ENCODE data around the gene CMTM2. TPM values are rescaled to one million over a fixed set of nuclear protein-coding genes. Genes with fewer than 3 reads are reported as not detected.
"Not testable (repeated sequence)": the region's sequence is repeated elsewhere in the genome, so short reads cannot be mapped to it uniquely, and the experiment has no call there.

The CMTM2 gene
- total RNA-seq, 1 experiment from 2014 or later, result not detected

DNA sequence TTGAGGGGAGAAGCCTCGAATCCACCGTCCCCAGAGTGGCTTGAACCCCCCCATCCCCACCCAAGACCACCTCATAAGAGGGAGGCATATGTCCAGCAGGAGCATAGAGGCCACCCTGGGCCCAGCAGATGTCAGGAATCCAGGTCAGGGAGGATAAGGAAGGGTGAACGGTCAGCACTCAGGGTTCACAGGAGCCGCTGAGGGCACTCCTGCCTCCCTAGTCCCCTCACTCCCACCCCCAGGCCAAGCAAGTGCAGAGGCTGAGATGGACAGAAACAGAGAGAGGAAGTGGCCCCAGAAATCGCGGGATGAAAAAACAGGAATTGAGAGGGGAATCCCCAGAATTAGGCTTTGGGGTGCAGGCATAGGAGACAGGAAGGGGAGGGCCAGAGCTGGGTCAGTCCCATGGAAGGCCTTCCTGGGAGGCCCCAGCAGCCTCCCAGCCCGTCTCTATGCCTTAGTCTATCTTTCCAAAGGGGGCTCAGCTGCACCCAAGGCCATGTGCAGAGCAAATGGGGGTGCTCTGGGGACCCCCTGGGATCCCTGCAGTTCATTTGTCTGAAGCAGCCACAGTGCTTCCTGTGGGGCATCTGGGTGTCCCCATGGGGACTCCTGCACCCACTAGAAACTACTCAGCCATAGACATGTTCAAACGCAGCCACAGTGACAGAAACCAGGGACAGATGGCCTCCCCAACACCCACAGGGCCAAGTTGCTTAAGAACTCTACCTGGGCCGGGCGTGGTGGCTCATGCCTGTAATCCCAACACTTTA, 26.9 kb downstream of the CMTM2 start:
- no peak for DNase-seq (ENCODE audit: low spot score)

DNA sequence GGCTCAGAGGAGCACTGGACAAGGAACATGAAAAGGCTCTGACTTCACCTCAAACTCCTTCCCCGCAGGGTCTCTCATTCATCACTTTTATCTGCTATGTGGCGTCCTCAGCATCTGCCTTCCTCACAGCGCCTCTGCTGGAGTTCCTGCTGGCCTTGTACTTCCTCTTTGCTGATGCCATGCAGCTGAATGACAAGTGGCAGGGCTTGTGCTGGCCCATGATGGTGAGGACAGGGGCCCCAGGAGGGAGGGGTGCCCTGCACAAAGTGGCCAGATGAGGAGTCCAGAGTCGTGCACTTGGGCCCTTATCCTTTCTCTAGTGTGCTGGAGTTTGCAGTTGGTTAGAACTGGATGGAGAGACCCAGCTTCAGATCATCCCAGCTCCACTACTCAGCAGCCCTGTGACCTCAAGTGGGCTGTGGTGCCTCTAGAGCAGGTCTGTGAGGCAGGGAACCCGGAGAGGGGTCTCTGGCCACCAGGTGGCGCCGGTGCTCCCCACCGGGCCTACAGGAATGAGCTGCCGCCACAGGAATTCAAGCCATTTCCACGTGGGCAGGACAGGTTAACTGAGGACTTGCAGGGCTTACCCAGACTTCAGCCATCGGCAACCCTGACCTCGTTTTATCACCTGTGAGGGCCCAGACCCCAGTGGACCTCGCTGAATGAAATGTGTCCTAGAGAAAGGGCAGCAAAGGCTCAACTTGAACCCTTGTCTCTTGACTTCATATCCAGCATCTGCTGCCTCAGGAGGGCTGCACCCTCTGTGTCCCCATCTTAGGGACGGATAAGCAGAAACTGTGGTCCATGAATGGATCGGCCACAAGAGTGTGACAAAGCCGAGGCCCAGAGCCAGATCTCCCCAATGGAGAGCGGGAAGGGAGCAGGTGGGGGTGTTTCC, 29.2 kb downstream of the CMTM2 start:
- peak; percentile 93 for DNase-seq (ENCODE audit: low spot score)

DNA sequence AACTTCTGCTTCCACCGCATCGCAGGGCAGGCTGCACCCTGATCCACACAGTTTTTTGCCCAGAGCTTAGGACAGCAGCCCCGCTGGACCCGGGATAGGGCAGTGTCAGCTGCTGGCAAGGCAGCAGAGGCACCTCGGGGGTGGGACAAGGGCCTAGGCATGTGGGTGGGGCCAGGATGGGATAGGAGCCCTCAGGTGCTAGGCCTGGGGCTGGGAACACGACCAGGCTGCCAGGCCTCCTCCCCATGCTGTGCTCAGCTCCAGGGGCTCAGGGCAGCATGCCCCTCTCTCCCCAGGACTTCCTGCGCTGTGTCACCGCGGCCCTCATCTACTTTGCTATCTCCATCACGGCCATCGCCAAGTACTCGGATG, 29.9 kb downstream of the CMTM2 start:
- DNase-seq (ENCODE audit: low spot score), result no peak

DNA sequence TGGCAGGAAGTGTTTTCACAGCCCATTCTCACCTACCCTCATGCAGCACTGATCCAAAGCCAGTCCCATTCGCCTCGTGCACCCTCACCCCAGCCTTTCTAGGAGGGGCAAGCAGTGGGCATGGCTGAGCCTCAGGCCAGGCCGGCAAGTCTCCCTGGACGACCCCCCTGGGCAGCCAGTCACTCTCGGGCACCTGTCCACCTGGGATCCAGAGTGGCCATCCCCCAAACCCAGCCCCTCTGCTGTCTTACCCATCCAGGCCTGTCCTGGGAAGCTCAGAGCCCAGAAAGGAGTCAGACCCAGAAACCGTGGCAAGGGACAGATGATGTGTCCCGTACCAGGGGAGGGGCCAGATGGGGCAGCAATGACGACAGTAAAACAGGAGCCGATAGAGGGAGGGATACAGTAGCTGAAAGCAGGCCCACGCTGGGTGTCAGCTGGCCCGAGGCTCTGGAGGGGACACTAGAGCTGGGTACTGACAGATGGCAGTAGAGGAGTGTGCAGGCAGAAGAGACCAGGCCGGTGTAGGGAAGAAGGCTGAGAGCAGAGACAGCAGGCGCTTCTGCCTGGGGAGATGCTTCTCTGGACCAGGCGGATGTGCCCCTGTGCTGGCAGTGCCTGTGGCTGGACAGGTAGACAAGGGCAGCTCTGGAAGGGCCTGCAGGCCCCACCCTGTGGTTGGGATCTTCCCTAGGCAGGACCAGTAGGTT, 31.0 kb downstream of the CMTM2 start:
- no peak for DNase-seq (ENCODE audit: low spot score)

DNA sequence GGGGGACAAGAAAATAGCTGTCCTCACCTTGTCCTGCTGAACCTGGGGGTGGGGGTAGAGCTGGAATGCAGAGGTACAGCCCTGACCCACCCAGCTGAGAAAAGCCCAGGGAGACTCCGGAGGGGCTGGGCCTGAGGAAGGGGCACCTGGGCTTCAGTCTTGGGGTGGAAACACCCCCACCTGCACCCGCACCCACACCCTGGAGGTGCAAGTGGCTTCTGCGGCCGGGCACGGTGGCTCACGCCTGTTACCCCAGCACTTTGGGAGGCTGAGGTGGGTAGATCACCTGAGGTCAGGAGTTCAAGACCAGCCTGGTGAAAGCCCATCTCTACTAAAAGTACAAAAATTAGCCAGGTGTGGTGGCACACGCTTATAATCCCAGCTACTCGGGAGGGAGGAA, 32.6 kb downstream of the CMTM2 start:
- not testable (repeated sequence) for DNase-seq (ENCODE audit: low spot score)

DNA sequence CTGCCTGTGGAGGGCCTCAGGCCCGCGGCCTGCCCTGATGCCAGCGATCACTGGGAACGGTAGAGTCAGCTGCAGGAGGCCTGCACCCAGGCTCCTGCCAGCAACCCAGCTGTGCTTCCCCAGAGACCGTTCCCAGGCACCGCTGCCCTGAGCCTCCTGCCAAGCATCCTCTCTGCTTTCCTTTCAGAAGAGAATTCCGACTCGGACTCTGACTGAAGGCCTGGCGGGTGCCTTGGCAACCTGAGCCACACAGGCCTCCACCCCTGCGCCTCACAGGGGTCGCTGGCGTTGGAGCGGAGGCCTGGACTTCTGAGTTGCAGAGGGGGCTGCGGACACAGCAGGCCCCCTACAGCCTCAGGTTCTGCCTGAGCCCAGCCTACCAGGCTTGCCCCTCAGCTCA, 33.2 kb downstream of the CMTM2 start:
- no peak for DNase-seq (ENCODE audit: low spot score)

DNA sequence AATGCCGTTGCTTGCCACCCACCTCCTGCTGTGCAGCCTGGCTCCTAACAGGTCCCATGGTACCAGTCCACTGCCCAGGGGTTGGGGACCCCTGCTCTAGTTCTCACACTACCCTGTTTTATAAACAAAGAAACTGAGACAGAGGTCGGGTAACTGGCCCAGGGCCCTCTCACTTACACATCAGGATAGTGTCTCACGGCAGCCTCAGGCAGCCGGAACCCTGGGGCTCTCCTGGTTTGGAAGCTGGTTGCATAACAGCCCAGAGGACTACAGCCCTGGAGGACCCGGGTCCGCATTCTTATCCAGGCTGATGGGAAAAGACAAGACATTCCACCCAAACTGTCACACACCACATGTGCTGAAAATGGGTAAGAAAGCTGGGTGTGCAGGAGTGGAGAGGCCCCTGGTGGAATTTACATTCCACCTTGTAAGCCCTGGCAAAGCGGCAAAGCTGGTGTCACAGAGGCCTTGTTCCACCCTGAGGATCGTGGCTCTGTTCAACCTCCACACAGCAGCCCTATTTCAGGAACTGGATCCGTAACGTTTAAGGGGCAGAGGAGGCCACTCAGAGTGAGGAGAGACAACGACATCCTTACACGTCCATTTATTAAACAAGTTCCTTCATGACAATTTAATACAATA, 35.0 kb downstream of the CMTM2 start:
- DNase-seq (ENCODE audit: low spot score), result no peak

DNA sequence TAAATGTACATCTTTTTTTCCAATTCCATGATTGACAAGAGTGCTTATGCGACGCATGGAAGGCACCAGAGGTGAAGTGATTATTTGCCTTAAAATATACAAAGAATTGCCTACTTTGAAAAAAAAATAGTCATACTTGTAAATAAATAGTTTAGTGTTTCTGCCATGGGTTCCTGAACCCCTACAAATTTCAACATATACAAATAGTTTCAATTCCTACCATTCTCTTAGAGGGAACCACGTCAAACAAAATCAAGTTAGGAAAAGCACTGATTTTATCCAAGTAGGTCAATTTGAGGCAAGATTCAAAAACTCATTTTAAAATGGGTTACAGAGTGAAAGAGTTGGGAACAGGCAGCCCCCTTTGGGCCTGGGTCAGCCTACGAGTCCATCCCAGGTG, 36.9 kb downstream of the CMTM2 start:
- DNase-seq (ENCODE audit: low spot score), result no peak

DNA sequence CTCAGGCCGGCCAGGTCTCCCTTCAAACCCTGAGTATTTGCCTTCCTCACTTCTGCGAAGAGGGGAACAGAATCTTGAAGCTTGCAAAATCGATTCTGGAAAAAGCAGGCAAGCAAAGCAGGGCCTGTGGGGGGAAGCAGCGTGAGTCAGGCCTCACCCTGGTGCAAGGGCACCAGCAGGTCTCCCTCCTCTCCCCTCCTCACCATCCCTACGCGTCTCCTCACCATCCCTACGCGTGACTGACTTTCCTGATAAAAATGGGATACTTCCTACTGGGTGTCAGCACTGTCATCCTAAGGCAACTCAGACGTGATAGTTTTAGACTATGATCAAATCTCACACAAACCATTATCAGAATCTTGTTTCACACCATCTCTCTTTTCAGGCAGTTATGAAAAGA, 37.3 kb downstream of the CMTM2 start:
- DNase-seq (ENCODE audit: low spot score), result no peak

DNA sequence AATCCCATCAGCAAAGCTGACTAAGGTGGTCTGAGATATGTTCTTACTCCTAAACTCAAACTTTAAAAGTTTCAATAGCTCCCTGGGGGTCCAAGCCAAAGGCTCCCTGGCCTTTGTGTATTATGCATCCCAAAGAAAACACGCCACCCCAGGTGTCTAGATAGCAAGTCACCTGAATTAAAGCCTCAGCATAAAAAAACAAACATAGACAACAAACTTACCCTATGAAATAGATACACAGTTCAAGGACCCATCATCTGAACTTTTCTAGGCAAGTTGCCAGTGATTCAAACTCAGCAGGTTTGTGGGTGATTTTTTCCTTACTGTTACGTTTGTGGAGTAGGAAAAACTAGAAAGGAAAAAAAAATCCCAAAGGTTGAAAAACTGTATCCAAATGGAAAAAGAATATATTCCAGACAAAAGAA, 37.8 kb downstream of the CMTM2 start:
- DNase-seq (ENCODE audit: low spot score), result no peak

DNA sequence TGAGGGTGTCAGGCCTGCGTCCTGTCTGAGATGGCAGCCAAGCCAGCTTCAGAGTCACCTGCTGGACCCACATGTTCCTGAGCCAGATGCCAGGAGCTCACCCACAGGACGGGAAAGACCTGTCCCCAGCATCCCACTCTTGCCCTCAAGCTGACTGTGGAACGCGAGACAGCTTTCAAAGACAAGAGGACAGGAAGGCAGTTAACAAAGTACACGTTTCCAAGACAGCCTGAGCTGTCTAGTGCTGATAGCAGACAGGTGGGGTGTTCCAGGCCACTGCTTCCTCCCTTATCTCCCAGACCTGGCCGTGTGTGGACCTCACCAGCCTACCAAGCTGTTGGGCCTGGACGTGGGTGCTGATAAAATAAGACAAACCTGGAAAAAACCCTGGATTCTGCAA, 38.5 kb downstream of the CMTM2 start:
- DNase-seq (ENCODE audit: low spot score), result no peak

DNA sequence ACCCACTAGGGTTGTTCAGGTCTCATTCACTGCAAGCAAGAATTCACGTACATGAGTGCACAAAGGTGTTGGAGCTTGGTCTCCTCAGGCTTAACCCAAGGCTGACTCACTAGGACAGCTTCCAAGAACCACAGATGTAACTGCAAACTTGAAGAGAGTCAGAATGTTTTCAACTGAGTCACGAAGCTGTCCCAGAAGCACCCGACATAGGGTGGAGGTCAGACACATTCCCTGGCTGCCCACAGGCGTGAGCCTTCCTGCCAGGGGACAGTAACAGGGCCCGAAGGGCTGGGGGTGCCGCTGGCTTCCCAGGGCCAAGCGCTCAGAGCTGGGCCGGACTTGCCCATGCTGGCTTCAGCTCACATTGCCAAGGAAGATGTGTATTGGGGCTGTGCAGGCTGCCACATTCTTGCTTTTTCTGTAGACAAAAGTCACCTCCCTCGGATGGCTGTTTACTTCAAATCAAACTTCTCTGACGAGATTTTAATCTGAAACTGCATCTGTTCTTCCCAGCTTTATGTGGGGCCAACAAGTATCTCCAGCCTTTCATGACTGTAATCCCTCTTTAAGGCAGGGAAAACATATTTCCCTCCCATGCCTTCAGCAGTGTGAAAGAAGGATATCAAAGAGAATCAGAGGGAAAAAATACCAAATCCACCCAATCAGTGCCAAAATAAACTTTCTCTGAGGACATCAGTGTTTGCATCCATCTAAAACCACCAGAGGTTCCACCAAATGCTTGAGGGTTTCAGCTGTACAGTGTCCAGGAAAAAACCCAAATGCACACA, 39.5 kb downstream of the CMTM2 start:
- no peak for DNase-seq (ENCODE audit: low spot score)

DNA sequence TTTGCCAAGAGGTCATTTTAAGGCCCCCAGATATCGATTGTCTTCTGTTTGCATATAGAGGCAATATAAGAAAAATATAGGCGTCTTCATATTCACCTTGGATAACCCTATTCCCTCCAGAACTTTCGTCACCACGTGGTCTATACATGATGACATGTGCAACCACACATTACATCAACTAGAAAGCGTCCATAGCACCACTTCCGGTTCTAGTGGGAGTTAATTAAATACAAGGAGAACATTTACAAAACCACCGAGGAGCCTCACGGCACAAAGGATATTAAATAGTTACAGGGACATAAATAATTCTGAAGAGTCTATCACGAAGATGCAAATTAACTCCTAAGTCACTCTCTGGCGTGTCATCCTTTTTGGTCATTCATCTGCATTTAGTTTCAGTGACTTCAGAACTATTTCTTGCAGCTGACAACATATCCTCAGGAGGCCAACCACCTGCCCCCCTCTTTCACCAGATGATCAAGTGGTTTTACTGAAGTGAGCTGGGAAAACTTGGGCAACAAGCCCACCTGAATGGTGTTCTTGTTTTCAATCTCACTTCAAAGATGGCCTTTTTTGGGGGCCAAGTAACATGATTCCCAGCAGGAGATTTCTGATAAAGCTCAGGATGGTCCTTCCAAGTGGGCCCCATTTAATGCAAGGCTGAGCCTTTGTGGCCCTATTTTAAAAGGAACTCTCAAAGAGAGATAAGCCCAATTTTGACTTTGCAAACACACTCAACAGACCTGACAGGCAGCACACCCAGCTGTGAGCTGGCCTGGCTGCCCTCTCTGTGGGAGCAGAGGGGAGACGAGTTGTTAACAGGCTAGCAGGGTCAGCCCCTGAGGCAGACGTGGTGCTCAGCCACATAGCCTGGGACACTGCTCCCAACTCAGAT, 40.5 kb downstream of the CMTM2 start:
- DNase-seq (ENCODE audit: low spot score), result no peak

DNA sequence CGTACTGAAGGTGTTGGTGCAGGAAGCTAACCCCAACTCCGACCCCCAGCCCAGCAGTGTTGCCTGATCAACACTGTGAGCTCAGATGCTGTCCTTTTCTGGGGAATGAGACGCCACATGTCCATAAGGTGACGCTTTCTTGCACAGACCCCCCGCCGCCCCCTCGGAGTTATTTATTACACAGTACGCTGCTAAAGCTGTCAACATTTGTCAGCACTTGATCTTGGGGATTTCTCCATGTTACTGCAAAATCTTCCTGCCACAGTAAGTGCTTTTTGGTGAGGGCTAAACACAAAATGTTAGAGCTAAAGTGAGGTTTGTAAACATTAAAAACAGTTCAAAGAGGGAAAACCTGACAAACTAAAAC, 41.1 kb downstream of the CMTM2 start:
- no peak for DNase-seq (ENCODE audit: low spot score)

DNA sequence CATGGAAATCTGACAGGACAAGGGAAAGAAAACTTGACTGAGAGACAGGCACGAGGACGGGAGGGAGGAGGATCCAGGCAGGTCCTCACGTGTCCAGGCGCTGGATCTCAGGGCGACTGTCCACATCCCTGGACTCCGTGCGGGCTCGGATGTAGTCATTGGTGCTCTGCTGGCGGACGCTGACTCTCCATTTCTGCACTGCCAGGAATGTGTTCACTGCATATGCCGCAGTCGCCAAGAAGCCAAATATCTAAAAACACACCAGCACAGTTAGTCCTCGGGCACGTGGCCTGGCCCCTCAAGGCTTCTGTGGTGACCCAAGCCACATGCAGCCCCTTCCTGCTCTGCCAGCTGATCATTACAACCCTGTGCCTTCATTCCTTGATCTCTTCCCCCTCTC, 42.7 kb downstream of the CMTM2 start:
- no peak for DNase-seq (ENCODE audit: low spot score)

DNA sequence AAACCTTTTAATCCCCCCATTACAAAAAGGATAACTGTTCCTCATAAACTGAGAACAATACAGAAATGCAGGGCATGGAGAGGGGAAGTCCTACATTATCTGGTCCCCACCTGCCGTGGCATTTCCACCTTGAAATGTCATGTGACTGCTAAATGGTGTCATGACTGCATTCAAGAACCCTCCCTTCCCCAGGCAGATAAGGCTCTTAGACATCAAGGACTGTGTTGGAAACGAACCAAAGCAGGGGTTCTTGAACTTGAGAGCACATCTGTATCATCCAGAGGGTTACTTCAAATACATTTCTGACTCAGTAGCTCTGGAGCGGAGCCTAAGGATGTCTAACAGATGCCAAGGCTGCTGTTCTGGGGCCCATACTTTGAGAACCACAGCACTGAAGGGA, 43.6 kb downstream of the CMTM2 start:
- DNase-seq (ENCODE audit: low spot score), result no peak

DNA sequence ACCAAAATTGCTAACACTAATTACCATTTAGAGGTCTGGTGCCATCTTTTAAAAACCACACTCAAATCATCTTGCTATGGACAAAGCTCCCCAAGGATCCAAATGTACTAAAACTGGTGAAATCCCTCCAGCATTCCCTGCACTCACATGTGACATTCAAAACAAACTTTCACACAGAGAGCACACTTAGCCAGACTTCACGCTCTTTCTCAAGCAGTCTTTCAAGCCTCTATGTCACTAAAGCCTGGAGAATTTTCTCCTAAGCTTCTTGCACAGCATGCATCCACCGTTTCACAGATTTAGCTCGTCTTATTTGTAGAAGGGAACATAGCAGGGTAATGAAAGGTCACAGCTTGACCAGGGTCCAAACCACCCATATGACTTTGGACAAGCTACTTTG, 44.5 kb downstream of the CMTM2 start:
- no peak for DNase-seq (ENCODE audit: low spot score)

DNA sequence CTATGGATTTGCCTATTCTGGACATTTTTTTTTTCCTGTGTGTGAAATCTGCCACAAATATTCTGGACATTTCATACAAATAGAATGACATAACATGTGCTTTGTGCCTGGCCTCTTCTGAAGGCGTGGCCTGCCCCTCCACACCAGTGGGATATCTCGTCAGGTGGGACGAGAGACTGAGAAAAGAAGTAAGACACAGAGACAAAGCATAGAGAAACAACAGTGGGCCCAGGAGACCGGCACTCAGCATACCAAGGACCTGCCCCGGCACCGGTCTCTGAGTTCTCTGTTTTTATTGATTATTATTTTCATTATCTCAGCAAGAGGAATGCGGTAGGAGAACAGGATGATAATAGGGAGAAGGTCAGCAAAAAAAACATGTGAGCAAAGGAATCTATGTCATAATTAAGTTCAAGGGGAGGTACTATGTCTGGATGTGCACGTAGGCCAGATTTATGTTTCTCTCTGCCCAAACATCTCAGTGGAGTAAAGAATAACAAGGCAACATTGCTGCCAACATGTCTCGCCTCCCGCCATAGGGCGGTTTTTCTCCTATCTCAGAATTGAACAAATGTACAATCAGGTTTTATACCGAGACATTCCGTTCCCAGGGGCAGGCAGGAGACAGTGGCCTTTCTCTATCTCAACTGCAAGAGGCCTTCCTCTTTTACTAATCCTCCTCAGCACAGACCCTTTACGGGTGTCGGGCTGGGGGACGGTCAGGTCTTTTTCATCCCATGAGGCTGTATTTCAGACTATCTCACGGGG, 48.5 kb downstream of the CMTM2 start:
- DNase-seq (ENCODE audit: low spot score), result not testable (repeated sequence)

DNA sequence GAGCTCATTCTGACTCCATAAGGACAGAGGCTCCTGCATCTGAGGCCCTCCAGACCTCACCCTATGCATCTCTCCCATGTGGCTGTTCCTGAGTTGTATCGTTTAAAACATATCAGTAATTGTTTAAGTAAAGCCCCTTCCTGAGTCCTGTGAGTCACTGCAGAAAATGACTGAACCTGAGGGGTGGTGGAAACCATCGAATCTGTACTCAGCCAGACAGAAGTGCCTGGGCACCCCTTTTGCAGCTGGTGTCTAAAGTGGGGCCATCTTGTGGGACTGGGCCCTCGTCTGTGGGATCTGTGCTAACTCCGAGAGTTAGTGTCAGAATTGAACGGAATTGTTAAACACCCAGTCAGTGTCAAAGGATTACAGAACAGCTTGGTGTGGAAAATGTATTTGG, 50.6 kb downstream of the CMTM2 start:
- no peak for DNase-seq (ENCODE audit: low spot score)

Data from HT-29 (cell line).